HG03280 (cell line): ENCODE results near the gene EVPL.
"Not testable (repeated sequence)": the region's sequence is repeated elsewhere in the genome, so short reads cannot be mapped to it uniquely, and the experiment has no call there.

Source experiments
- ATAC-seq: cut with Tn5 transposase; IDR thresholded peaks from one replicate; pipeline ENCODE4 v1.9.1; 2021; ENCODE audit warnings: mild to moderate bottlenecking, moderate library complexity; ENCODE audit not compliant: unreplicated experiment

The EVPL gene

DNA sequence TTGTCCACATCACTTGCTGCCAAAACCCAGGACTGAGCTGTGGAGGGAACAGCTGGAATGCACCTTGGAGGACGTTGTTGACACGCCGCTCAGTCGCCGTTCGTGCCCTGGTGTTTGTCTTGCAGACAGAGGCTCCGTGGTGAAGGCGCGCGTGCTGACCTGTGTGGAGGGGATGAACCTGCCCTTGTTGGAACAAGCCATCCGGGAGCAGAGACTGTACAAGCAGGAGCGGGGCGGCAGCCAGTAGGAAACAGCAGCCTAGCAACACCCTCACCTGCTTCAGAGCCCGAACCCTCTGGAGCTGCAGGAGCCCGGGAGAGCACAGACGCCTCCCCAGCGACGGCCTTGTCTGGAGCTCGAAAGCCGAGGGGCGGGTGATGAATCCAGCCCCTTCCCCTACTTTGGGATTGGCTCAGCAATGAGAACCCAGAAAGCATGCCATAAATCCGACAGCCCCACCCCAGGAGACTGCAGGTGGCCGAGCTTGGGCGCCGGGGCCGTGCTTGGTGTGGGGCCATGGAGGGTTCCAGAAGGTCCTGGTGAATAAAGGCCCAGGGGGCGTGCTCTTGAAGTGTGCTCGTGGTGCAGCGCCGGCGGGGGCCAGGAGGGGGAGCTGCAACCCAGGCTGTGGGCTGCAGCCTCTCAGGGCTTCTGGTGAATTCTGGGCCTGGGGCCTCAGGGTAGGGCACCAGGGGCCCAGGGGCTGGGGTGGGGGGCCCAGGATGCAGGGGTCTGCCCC, 26.9 kb downstream of the EVPL start:
- no peak for ATAC-seq

GRCh38 chr17:75998327-75998795, 28.7 kb downstream of the EVPL start:
- ATAC-seq, result no peak

GRCh38 chr17:75996665-75997590, 30.2 kb downstream of the EVPL start:
- no peak for ATAC-seq

DNA sequence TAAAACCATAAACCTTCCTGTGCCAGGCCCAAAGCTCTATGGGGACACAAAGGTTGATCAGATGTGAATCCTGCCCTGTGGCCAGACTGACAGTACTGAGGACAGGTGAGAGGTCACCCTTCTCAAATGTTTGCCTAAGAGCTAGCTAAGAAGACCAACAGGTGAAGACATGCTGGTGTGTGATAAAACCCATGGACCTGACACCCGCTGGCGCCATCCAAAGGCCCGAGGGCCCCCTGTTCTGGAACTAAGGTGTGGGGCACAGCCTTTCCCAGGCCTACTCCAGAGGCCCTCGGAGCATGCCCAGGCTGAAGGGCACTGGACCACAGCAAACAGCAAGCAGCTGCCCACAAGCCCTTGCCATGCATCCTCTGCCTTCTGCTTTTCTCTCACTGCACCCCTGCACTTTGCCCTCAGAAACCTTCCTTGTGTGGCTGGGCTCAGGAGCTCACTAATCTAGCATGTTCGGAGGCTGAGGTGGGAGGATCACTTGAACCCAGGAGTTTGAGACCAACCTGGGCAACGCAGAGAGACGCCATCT, 31.7 kb downstream of the EVPL start:
- ATAC-seq, result no peak

GRCh38 chr17:75994802-75995370, 32.2 kb downstream of the EVPL start:
- no peak for ATAC-seq

- ATAC-seq, result no peak
Measured at GRCh38 chr17:75991396-75991795, 35.7 kb downstream of the EVPL start.

DNA sequence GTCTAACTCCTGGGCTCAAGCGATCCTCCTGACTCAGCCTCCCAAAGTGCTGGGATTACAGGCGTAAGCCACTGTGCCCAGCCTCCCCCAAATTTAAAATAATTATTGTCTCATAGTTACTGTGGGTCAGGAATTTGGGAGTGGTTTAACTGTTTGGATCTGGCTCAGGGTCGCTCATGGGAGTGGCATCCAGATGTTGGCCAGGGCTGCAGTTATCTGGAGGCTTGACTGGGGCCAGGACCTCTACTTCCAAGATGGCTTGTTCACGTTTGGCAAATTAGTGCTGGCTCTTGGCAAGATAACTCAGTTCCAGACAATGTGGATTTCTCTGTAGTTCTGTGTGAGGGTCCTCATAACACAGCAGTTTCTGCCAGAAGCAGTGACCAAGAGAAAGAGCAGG, 40.1 kb downstream of the EVPL start:
- no peak for ATAC-seq

GRCh38 chr17:75985986-75986385, 41.1 kb downstream of the EVPL start:
- ATAC-seq, result no peak

GRCh38 chr17:75983501-75984181, 43.5 kb downstream of the EVPL start:
- ATAC-seq, result no peak

- ATAC-seq, result no peak
Measured at GRCh38 chr17:75981019-75981615, 46.0 kb downstream of the EVPL start.

DNA sequence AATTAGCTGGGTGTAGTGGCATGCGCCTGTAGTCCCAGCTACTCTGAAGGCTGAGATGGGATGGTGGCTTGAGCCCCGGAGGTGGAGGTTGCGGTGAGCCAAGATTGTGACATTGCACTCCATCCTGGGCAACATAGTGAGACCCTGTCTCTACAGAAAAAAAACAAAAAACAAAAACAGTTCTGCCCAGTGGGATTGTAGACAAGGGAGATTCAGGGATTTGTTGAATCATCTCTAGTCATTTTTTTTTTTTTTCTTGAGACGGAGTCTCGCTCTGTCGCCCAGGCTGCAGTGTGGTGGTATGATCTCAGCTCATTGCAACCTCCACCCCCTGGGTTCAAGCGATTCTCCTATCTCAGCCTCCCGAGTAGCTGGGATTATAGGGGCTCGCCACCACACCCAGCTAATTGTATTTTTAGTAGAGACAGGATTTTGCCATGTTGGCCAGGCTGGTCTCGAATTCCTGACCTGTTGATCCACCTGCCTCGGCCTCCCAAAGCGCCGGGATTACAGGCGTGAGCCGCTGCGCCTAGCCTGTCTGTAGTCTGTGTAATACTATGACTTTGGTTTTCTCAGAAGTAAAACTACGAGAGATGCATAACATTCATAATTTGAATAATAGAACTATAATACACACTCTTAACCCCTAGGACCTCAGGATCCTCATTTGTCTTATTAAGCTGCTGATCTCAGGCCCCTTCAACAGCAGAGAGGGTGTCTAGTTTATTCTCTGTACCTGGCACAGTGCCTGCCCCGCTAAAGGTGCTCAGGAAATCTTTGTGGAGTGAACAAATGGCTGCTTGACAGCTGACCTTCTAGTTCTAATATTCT, 46.7 kb downstream of the EVPL start:
- ATAC-seq, result no peak

DNA sequence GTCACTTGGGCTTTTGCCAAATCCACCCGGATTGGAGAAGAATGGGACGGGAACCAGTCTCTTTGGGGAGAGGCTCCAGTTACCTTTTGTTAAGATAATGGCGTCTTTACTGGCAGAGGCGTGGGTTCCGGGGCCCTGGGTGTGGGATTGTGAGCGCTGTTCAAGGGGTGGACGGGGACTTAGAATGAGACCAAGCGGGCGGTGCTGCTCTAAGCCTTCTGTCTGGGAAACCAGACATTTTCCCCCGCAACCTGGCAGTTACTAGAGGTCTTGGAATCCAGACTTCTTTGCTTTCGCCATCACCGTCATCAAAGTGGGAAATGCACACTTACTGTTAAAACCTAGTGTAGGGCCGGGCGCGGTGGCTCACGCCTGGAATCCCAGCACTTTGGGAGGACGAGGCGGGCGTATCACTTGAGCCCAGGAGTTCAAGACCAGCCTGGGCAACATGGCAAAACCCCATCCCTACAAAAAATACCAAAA, 47.4 kb downstream of the EVPL start:
- peak; percentile 17 for ATAC-seq

DNA sequence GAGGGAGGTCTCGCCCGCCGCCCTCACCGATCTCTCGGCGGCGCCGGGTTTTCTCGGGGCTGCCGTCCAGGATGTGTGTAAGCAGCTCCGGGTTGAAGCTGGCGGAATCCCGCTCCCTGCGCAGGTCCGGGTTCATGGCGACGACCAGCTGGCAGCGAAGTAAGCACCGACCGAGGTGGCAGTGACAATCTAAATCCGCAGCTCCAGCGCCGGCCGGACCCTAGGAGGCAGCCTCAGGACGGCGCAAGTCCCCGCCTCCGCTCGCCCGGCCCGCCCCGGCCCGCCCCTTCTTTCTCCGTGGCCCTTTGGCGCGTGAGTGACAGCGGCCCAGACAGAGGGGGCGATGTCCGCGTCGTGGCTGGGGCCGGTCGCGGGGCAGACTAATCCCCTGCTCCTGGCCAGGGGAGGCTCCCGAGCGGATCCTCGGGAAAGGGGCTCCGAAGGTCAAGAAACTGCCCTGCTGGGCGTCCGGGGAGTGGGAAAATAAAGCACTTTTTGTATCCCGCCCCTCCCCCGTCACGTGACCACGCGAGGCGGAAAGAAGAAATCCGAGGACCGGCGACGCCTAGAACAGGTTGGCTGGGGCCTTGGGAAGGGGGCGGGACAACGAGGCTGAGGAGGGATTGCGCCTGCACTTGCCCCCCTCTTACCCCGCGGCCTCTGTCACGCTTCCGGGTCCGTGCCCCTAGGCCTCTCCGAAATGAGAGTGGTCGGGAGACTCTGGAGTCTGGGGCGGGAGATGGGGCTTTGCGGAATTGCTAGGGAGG, 48.0 kb downstream of the EVPL start, which contains the start of the genes ACOX1 and TEN1:
Gene ACOX1, minus strand, starts transcription at position 229 of the 767 bp plus-strand sequence. Its CDS starts 93 bp downstream, at position 136.
Gene TEN1, plus strand, starts transcription at position 303 of the 767 bp plus-strand sequence. CDS start 6,953 bp downstream, outside the sequence.
- peak; percentile 93 for ATAC-seq

DNA sequence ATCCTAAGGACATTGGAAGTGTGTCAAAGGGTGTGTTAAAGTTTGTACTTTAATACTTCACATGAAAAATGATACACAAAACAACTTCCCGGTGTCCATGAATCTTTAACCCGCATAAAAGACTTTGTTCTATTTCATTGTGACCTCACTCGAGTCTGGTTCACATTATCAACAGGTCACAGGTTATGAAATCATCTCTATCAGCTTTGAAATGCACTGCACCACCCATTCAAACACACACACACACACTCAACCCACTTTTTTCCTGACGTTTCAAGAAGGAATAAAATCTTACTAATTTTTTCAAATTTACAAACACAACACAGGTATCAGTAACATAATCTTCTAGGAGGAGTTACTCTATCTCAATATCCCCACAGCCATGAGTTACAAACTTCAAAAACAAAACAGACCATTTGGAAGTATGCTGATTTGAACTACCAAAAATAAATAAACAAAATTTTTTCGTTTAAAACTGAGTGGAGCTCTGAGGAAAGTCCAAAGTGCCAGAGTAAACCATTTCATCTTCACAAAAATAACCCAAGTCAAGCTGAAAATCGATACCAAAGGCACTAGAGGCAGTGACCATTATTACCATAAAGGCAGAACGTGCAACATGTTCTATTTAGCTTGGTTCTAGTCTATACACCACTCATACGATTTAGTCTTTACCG, 50.8 kb downstream of the EVPL start:
- ATAC-seq, result no peak

DNA sequence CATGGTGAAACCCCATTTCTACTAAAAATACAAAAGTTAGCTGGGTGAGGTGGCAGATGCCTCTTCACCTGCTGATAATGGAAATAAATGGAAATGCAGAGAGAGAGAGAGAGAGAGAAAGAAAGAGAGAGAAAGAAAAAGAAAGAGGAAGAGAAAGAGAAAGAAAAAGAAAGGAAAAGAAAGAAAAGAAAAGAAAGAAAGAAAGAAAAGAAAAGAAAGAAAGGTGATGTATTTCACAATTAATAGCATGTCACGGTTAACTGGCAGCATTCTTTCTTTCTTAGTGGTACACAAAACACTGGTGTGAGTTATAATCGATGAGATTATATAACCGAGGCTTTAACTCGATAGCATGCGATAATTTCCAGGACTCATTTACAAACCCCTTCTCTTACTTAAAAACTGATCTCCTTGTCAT, 51.3 kb downstream of the EVPL start:
- no peak for ATAC-seq

DNA sequence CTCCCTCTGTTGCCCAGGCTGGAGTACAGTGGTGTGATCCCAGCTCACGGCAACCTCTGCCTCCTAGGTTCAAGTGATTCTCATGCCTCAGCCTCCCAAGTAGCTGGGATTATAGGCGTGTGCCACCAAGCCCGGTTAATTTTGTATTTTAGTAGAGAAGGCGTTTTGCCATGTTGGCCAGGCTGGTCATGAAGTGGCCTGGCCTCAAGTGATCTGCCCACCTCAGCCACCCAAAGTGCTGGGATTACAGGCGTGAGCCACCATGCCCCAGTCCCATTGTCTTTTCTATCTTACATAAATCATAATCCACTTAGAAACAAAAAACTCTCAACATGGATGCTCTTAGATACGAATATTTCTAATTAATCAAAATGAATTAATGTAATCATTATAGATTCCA, 51.9 kb downstream of the EVPL start:
- not testable (repeated sequence) for ATAC-seq

DNA sequence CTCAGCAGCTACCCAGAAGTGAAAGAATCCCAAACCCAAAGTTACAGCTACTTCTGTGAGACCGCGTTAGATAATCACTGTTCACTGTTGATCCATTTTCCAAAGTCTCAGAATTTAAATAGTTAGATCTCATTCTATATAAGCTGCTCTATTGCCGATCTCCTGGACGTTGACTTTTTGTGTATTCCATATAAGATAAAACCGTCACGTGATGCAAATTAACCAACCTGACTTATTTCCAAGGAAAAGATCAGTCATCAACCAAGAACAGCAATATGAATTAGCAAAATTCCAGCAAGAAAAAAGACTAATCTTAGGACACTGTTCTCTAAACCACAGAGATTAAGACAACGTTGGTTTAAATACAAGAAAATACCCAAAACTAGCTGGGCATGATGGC, 56.5 kb downstream of the EVPL start:
- ATAC-seq, result no peak
